NCI-H2227 (cell line): ENCODE results near the gene ANO8.

ENCODE experiments used
- DNase-seq: peaks from one replicate; lab custom pipeline; 2025; ENCODE audit not compliant: unreplicated experiment; lab: John Stamatoyannopoulos, UW

The ANO8 gene

GRCh38 chr19:17346109-17346671 lies 11.5 kb upstream of the ANO8 start:
- peak; percentile 77 for DNase-seq

DNA sequence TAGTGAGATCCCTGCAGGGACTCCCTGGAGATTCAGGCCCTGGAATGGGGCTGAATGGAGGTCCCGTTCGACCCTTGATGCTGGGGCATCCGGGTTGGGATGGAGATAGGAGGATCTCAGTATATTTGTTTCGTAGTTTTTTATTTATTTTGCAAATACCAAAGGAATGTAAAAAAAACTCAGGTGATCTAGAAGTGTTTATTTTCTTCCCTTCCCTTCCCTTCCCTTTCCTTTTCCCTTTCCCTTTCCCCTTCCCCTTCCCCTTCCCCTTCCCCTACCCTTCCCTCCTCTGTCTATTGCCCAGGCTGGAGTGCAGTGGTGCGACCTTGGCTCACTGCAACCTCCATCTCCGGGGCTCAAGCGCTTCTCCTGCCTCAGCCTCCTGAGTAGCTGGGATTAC lies 7.2 kb upstream of the ANO8 start:
- DNase-seq: no peak

- no peak for DNase-seq
Measured at GRCh38 chr19:17341386-17341785, 6.7 kb upstream of the ANO8 start.

DNA sequence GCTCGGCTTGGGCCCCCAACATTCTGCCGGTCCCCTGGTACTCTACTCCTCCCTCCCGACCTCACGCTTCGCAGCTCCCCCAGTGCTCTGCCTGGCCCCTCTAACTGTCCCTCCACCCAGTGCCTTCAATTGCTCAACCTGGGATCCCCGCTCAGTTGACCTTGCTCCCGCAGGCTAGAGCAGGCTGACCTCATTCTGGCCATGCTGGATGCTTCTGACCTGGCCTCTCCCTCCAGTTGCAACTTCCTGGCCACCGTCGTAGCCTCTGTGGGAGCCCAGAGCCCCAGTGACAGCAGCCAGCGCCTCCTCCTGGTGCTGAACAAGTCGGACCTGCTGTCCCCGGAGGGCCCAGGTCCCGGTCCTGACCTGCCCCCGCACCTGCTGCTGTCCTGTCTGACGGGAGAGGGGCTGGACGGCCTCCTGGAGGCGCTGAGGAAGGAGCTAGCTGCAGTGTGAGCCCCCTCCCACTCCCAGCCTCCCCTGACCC lies 6.3 kb upstream of the ANO8 start:
- DNase-seq: no peak

- DNase-seq: no peak
Measured at GRCh38 chr19:17340302-17340870, 5.7 kb upstream of the ANO8 start.

- no peak for DNase-seq
Measured at GRCh38 chr19:17339088-17339741, 4.6 kb upstream of the ANO8 start.

DNA sequence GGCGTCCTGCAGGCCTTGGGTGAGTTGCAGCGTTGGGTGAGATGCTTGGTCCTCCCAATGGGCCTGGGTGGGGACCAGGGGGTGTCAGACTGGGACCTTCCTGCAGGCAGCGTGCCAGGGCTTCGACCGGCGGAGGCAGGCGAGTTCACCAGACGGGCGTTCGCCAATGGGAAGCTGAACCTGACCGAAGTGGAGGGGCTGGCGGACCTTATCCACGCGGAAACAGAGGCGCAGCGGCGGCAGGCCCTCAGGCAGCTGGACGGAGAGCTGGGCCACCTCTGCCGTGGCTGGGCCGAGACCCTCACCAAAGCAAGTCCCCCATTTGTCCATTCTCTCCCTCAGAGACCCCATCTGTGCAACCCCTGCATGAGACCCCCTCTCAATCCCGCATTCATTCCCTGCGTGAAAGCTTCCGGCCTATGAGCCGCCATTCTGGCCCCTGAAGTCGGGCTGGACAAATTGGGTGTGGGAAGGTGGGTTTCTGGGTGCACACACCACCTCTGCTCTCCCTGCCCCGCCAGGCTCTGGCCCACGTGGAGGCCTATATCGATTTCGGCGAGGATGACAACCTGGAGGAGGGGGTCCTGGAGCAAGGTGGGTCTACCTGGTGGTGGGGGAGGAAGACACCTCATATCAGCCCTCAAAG lies 3.9 kb upstream of the ANO8 start:
- DNase-seq: no peak

- peak; percentile 26 for DNase-seq
Measured at GRCh38 chr19:17337675-17338432, 3.2 kb upstream of the ANO8 start.

DNA sequence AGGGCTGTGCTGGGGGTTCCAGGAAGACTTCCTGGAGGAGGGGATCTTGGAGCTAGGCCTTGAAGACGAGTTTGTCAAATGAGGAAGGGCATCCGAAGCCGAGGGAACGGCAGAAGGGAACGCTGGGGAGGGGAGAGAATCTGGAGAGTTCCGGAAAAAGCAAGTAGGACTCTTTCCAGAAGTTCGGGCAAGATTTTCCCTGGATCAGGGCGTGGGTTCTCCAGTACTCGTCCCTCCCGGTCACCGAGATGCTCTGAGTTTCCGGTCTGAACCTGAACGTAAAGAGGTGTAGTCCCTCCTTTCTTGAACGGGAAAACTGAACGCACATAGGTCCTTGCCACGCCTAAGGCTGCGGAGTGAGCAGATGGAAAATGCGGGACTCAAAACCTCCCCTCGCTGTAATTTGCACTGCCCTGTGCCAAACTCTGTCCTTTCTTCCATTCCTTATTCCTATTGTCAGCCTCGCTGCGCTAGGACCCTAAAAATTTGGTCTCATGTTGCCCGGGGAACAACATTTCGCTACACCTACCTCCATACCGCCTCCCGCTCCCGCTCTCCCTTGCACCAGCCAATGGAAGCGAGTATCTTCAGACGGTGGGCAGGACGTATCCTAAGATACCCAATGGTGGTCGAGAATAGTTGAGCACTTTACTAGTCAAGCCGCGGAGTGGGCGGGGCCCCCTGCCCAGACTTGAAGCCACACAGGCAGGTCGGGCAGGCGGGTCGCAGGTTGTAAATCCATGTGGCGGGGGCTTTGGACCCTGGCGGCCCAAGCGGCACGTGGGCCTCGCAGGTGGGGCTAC lies 2.4 kb upstream of the ANO8 start, which contains the start of gene GTPBP3:
Gene GTPBP3 (plus strand): TSS at position 682 of the 803 bp plus-strand sequence. CDS start 59 bp downstream, at position 741.
- peak; percentile 97 for DNase-seq

- DNase-seq: no peak
Measured at GRCh38 chr19:17335575-17335974, 920 bp upstream of the ANO8 start.

GRCh38 chr19:17333611-17334413 lies 843 bp downstream of the ANO8 start:
- DNase-seq: peak; percentile 28

DNA sequence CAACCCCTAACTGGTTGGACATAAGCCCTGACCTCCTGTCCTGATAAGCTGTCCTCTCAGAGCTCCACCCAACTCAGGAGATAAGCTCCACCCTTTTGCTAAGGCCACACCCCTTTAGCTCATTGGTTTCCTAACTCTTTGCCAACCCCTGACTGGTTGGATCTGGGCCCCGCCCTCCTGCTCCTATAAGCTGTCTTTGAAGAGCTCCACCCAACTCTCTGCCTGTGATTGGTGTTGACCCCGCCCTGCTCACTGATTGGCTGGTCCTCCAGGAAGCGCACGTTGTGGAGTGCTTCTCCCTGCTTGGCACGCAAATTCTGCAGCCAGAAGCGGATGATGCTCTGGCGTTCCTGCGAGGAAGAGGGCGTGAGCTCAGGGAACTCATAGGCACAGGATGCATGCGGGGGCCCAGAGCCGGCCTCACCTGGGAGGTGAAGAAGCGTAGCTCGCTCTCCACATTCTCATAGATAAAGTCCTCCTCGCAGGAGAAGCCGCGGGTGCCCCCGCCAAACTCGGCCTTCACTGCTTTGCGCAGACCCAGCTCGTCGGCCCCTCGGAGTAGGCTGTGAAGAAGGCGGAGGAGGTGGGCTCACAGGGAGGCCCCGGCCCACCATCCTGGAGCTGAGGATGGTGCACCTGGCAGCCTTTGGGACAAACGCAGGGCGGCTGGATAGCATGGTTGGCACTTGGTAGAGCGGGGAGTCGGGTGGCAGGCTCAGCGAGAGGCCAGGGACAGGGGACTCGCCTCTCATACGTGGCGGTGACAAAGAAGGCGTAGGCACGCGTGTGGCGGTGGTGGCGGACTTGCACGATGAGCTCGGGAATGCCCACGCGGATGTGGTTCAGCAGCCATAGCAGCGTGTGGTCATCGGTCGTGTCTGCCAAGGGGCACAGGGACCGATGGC lies 1.7 kb downstream of the ANO8 start:
- peak; percentile 43 for DNase-seq

- no peak for DNase-seq
Measured at GRCh38 chr19:17332360-17332676, 2.3 kb downstream of the ANO8 start.

GRCh38 chr19:17331045-17331558 lies 3.6 kb downstream of the ANO8 start:
- DNase-seq: no peak

DNA sequence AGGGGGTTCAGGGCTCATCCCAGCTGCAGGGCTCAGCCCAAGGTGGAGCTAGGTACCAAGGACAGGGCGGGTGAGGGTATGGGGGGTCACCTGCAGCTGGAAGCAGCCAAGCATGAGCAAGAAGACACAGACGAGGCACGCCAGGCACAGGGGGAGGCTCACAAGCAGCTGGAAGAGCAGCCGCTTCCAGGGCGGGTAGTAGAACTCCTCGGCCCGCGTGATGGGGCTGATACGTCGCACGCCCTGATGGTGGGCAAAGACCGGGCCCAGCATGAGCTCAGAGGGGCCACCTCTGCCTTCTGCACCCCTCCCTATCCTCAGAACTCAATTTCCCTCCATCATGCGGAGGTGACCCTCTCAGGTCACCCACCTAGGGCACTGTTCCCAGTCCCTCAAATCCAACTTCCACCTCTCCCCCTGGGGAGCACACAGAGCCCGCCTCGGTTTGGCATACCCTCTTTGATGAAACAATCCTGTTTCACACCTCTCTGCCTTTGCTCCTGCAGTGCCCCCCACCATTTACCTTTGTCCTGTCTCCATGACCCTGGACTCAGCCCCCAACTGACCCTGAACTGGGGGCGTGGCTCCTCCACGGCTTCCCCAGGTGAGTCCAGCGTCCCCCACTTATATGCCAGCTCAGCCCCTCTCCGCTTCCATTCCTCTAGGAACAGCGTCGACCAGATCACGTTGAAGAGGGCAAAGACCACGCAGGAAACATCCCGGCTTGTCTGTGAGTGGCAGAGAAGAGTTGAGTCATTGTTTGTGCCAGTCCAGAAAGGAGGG lies 4.2 kb downstream of the ANO8 start:
- no peak for DNase-seq

DNA sequence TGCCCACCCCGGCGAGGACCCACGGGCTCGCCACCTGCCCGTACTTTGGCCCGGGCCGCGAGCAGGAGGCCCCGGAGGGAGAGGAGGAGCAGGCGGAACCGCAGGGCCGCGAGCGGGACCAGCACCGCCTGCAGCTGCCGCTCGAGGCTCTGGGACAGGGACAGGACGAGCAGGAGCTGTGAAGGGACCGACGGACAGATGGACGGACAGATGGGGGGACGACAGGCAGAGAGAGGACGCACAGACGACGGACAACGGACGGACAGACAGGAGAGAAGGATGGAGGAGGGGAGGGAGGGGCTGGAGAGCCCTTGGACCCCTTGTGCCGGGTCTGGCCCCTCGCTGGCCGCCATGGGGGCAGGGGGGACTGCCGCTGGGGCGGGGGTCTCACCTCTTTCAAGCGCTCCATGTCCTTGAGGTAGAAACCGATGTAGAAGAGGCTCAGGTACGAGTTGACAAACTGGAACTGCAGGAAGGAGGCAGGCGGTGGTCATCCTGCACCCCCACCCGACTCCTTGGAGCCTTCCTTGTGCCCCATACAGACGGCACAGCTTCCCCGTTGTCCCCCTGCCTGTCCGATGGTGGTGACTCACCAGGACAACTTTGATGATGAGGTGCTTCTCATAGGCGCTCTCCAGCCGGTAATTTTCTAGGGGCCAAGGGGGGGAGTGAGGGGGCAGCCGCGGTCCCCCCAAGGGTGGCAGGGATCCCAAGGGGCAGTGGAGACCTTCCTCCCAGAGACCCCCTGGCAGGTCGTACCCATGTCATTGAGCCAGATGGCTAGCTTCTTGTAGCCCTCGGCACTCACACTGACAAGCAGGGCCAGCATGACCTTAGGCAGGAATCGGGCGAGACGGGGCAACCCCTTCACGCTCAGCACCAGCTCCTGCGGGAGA lies 5.0 kb downstream of the ANO8 start:
- DNase-seq: no peak
